ENCODE measurements around the gene NUAK2.

DNA sequence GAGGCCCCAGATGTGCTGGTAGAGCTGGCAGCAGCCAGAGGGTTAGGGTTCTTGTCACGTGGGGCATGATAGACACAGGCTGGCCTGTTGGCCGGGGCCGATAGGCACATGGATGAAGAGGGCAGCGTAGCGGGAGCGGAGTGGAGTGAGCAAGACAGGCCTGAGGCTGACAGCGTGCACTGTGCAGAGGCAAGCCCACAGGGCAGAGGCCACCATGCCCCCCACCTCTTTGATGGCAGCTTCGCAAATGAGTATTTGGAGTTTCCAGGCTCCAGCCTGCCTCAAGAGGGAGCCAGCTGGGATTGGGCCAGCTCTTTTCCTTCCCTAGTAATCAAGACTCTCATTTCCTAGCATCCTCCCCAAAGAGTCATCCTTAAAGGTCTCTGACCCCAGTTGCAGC lies 50.3 kb downstream of the NUAK2 start:
- TF ChIP-seq, protein P1, sequence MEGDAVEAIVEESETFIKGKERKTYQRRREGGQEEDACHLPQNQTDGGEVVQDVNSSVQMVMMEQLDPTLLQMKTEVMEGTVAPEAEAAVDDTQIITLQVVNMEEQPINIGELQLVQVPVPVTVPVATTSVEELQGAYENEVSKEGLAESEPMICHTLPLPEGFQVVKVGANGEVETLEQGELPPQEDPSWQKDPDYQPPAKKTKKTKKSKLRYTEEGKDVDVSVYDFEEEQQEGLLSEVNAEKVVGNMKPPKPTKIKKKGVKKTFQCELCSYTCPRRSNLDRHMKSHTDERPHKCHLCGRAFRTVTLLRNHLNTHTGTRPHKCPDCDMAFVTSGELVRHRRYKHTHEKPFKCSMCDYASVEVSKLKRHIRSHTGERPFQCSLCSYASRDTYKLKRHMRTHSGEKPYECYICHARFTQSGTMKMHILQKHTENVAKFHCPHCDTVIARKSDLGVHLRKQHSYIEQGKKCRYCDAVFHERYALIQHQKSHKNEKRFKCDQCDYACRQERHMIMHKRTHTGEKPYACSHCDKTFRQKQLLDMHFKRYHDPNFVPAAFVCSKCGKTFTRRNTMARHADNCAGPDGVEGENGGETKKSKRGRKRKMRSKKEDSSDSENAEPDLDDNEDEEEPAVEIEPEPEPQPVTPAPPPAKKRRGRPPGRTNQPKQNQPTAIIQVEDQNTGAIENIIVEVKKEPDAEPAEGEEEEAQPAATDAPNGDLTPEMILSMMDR (IDR thresholded peaks at IDR 0.05; ENCODE audit: low read depth, low read length, missing input control) = no peak
- TF ChIP-seq JUND (IDR thresholded peaks at IDR 0.05) (no peak), GABPA (IDR thresholded peaks at IDR 0.05 in 1 of 2, conservative IDR thresholded peaks at IDR 0.05 in 1 of 2) (no peak), EGR1 (IDR thresholded peaks at IDR 0.05; ENCODE audit: low read depth in 2 of 2) (no peak), HNF4A (conservative IDR thresholded peaks at IDR 0.05) (no peak), SP1 (IDR thresholded peaks at IDR 0.05) (no peak), YY1 (IDR thresholded peaks at IDR 0.05) (no peak), TAF1 (conservative IDR thresholded peaks at IDR 0.05) (no peak), HNF4G (IDR thresholded peaks at IDR 0.05) (no peak)
- TF ChIP-seq, protein P2, sequence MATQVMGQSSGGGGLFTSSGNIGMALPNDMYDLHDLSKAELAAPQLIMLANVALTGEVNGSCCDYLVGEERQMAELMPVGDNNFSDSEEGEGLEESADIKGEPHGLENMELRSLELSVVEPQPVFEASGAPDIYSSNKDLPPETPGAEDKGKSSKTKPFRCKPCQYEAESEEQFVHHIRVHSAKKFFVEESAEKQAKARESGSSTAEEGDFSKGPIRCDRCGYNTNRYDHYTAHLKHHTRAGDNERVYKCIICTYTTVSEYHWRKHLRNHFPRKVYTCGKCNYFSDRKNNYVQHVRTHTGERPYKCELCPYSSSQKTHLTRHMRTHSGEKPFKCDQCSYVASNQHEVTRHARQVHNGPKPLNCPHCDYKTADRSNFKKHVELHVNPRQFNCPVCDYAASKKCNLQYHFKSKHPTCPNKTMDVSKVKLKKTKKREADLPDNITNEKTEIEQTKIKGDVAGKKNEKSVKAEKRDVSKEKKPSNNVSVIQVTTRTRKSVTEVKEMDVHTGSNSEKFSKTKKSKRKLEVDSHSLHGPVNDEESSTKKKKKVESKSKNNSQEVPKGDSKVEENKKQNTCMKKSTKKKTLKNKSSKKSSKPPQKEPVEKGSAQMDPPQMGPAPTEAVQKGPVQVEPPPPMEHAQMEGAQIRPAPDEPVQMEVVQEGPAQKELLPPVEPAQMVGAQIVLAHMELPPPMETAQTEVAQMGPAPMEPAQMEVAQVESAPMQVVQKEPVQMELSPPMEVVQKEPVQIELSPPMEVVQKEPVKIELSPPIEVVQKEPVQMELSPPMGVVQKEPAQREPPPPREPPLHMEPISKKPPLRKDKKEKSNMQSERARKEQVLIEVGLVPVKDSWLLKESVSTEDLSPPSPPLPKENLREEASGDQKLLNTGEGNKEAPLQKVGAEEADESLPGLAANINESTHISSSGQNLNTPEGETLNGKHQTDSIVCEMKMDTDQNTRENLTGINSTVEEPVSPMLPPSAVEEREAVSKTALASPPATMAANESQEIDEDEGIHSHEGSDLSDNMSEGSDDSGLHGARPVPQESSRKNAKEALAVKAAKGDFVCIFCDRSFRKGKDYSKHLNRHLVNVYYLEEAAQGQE (IDR thresholded peaks at IDR 0.05) = no peak
- TF ChIP-seq, protein P3, sequence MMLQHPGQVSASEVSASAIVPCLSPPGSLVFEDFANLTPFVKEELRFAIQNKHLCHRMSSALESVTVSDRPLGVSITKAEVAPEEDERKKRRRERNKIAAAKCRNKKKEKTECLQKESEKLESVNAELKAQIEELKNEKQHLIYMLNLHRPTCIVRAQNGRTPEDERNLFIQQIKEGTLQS (IDR thresholded peaks at IDR 0.05) = no peak
- TF ChIP-seq, protein P4, sequence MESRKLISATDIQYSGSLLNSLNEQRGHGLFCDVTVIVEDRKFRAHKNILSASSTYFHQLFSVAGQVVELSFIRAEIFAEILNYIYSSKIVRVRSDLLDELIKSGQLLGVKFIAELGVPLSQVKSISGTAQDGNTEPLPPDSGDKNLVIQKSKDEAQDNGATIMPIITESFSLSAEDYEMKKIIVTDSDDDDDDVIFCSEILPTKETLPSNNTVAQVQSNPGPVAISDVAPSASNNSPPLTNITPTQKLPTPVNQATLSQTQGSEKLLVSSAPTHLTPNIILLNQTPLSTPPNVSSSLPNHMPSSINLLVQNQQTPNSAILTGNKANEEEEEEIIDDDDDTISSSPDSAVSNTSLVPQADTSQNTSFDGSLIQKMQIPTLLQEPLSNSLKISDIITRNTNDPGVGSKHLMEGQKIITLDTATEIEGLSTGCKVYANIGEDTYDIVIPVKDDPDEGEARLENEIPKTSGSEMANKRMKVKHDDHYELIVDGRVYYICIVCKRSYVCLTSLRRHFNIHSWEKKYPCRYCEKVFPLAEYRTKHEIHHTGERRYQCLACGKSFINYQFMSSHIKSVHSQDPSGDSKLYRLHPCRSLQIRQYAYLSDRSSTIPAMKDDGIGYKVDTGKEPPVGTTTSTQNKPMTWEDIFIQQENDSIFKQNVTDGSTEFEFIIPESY (IDR thresholded peaks at IDR 0.05) = no peak
- TF ChIP-seq, protein P5, sequence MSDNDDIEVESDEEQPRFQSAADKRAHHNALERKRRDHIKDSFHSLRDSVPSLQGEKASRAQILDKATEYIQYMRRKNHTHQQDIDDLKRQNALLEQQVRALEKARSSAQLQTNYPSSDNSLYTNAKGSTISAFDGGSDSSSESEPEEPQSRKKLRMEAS (IDR thresholded peaks at IDR 0.05) = no peak
